ENCODE results near the gene ZNF879.
A peak's percentile ranks its signal among the peaks of the same experiment; 100 is the strongest.

Gene ZNF879

GRCh38 chr5:178984145-178985072, 39.2 kb upstream of the ZNF879 start:
- H4K91ac ChIP-seq (ENCODE audit: low read depth, low read length, poor library complexity) = no peak overlapping the region
- H2BK12ac ChIP-seq (ENCODE audit: low read length) = peak overlapping the region; percentile 73
- H3K18ac ChIP-seq (ENCODE audit: low read length) = no peak overlapping the region
- peaks cover 55 to 65% of the 10 kb centered on the region in 2 donors for H3K9me3 ChIP-seq (replicated peaks in 1 of 2; ENCODE audit: control insufficient read depth in 2 of 2, insufficient read depth in 1 of 2, low read depth in 1 of 2, low read length in 2 of 2)
- H3K27me3 ChIP-seq (ENCODE audit: control insufficient read depth in 3 of 3, insufficient read depth in 3 of 3, low read depth in 1 of 3, low read length in 3 of 3) = no peaks in the 10 kb centered on the region
- H3K4me3 ChIP-seq (ENCODE audit: low read length in 2 of 2) = no peak overlapping the region
- peaks cover 2% of the 10 kb centered on the region for H3K79me1 ChIP-seq (ENCODE audit: low read depth, low read length)
- H3K9ac ChIP-seq (ENCODE audit: low read depth, low read length, poor library complexity) = no peak overlapping the region
- no peak overlapping the region for H2AK5ac ChIP-seq (ENCODE audit: low read depth, low read length)
- H3K4me2 ChIP-seq (ENCODE audit: insufficient read depth, low read length, poor library complexity, severe bottlenecking) = no peak overlapping the region
- H3K14ac ChIP-seq (ENCODE audit: low read length) = no peak overlapping the region
- no peak for DNase-seq (ENCODE audit: low spot score)
- H3K23ac ChIP-seq (ENCODE audit: low read depth, low read length, poor library complexity) = no peak overlapping the region
- no peaks in the 10 kb centered on the region for H3K36me3 ChIP-seq (replicated peaks in 1 of 2; ENCODE audit: control insufficient read depth in 2 of 2, insufficient read depth in 2 of 2, low read length in 2 of 2)
- H3K27ac ChIP-seq (replicated peaks; ENCODE audit: low read length) = no peak overlapping the region
- no peak overlapping the region for H2AFZ ChIP-seq (ENCODE audit: low read length)
- peak overlapping the region; percentile 3 for H2BK5ac ChIP-seq (ENCODE audit: low read length)
- H3K4ac ChIP-seq (ENCODE audit: low read length) = no peak overlapping the region
- H4K8ac ChIP-seq (ENCODE audit: low read depth, low read length) = no peak overlapping the region
- H2BK15ac ChIP-seq (ENCODE audit: low read length) = no peak overlapping the region
- no peak overlapping the region for H2BK120ac ChIP-seq (ENCODE audit: low read depth, low read length)
- H3K4me1 ChIP-seq (ENCODE audit: control insufficient read depth in 2 of 2, insufficient read depth in 1 of 2, low read depth in 1 of 2, low read length in 2 of 2) = no peaks in the 10 kb centered on the region
- WGBS, 2 donors (ENCODE audit: extremely low coverage in 2 of 2, insufficient read length in 2 of 2, insufficient replicate concordance in 1 of 2) = no CpG with 5 or more reads among the region's 37 CpGs

- Histone ChIP-seq H3K14ac (ENCODE audit: low read length) (peak overlapping the region; percentile 56), H3K23ac (ENCODE audit: low read depth, low read length, poor library complexity) (peak overlapping the region; percentile 65), H2BK15ac (ENCODE audit: low read length) (no peak overlapping the region), H3K27ac (replicated peaks; ENCODE audit: low read length) (no peak overlapping the region), H2BK12ac (ENCODE audit: low read length) (no peak overlapping the region), H4K91ac (ENCODE audit: low read depth, low read length, poor library complexity) (no peak overlapping the region), H3K18ac (ENCODE audit: low read length) (peak overlapping the region; percentile 28), H2AFZ (ENCODE audit: low read length) (no peak overlapping the region), H3K4me1 (ENCODE audit: control insufficient read depth in 2 of 2, insufficient read depth in 1 of 2, low read depth in 1 of 2, low read length in 2 of 2) (no peaks in the 10 kb centered on the region), H2AK5ac (ENCODE audit: low read depth, low read length) (no peak overlapping the region), H3K9ac (ENCODE audit: low read depth, low read length, poor library complexity) (no peak overlapping the region), H3K4ac (ENCODE audit: low read length) (no peak overlapping the region), H2BK5ac (ENCODE audit: low read length) (no peak overlapping the region), H3K4me3 (ENCODE audit: low read length in 2 of 2) (peak overlapping the region in 1 of 2 donors; percentile 62), H3K27me3 (ENCODE audit: control insufficient read depth in 3 of 3, insufficient read depth in 3 of 3, low read depth in 1 of 3, low read length in 3 of 3) (no peaks in the 10 kb centered on the region), H3K79me1 (ENCODE audit: low read depth, low read length) (peaks cover 2% of the 10 kb centered on the region), H3K36me3 (replicated peaks in 1 of 2; ENCODE audit: control insufficient read depth in 2 of 2, insufficient read depth in 2 of 2, low read length in 2 of 2) (no peaks in the 10 kb centered on the region), H3K4me2 (ENCODE audit: insufficient read depth, low read length, poor library complexity, severe bottlenecking) (no peak overlapping the region), H3K9me3 (replicated peaks in 1 of 2; ENCODE audit: control insufficient read depth in 2 of 2, insufficient read depth in 1 of 2, low read depth in 1 of 2, low read length in 2 of 2) (peaks cover 39 to 65% of the 10 kb centered on the region in 2 donors), H2BK120ac (ENCODE audit: low read depth, low read length) (no peak overlapping the region), H4K8ac (ENCODE audit: low read depth, low read length) (no peak overlapping the region)
- WGBS, 2 donors (ENCODE audit: extremely low coverage in 2 of 2, insufficient read length in 2 of 2, insufficient replicate concordance in 1 of 2) = no CpG with 5 or more reads among the region's 43 CpGs
- no peak for DNase-seq (ENCODE audit: low spot score)
These were observed 37.2 kb upstream of the ZNF879 start for GRCh38 chr5:178986326-178986960.

- Histone ChIP-seq H3K4me2 (ENCODE audit: insufficient read depth, low read length, poor library complexity, severe bottlenecking) (no peak overlapping the region), H3K4me3 (ENCODE audit: low read length in 2 of 2) (peak overlapping the region in 1 of 2 donors; percentile 18), H3K27ac (replicated peaks; ENCODE audit: low read length) (no peak overlapping the region), H2BK12ac (ENCODE audit: low read length) (peak overlapping the region; percentile 16), H3K79me1 (ENCODE audit: low read depth, low read length) (peaks cover 2% of the 10 kb centered on the region), H3K9me3 (replicated peaks in 1 of 2; ENCODE audit: control insufficient read depth in 2 of 2, insufficient read depth in 1 of 2, low read depth in 1 of 2, low read length in 2 of 2) (peaks cover 39 to 48% of the 10 kb centered on the region in 2 donors), H3K14ac (ENCODE audit: low read length) (no peak overlapping the region), H2AFZ (ENCODE audit: low read length) (no peak overlapping the region), H3K27me3 (ENCODE audit: control insufficient read depth in 3 of 3, insufficient read depth in 3 of 3, low read depth in 1 of 3, low read length in 3 of 3) (peaks cover 0 to 14% (median 7%) of the 10 kb centered on the region in 3 experiments), H2BK120ac (ENCODE audit: low read depth, low read length) (no peak overlapping the region), H2BK5ac (ENCODE audit: low read length) (peak overlapping the region; percentile 24), H3K18ac (ENCODE audit: low read length) (no peak overlapping the region), H2AK5ac (ENCODE audit: low read depth, low read length) (no peak overlapping the region), H2BK15ac (ENCODE audit: low read length) (no peak overlapping the region), H3K23ac (ENCODE audit: low read depth, low read length, poor library complexity) (no peak overlapping the region), H4K91ac (ENCODE audit: low read depth, low read length, poor library complexity) (no peak overlapping the region), H3K4ac (ENCODE audit: low read length) (no peak overlapping the region), H3K36me3 (replicated peaks in 1 of 2; ENCODE audit: control insufficient read depth in 2 of 2, insufficient read depth in 2 of 2, low read length in 2 of 2) (no peaks in the 10 kb centered on the region), H3K4me1 (ENCODE audit: control insufficient read depth in 2 of 2, insufficient read depth in 1 of 2, low read depth in 1 of 2, low read length in 2 of 2) (peaks cover 0 to 1% of the 10 kb centered on the region in 2 donors), H3K9ac (ENCODE audit: low read depth, low read length, poor library complexity) (no peak overlapping the region), H4K8ac (ENCODE audit: low read depth, low read length) (no peak overlapping the region)
- DNase-seq (ENCODE audit: low spot score) = no peak
- no CpG with 5 or more reads among the region's 27 CpGs for WGBS, 2 donors (ENCODE audit: extremely low coverage in 2 of 2, insufficient read length in 2 of 2, insufficient replicate concordance in 1 of 2)
These were observed 35.0 kb upstream of the ZNF879 start for GRCh38 chr5:178988436-178989220.
